Ishikawa (cell line): Measurements from ENCODE around the gene ABCA9.

ENCODE experiments used
- CREB1 ChIP-seq: IDR thresholded peaks from 2 replicates; pipeline ENCODE4 v1.6.1; 2012; ENCODE audit warnings: low read depth
- EGR1 ChIP-seq: IDR thresholded peaks from 2 replicates; pipeline ENCODE4 v1.6.1; 2012
- EP300 ChIP-seq: IDR thresholded peaks from 2 replicates; pipeline ENCODE4 v1.6.1; 2012; ENCODE audit warnings: borderline replicate concordance
- MAX ChIP-seq: IDR thresholded peaks from 2 replicates; pipeline ENCODE4 v1.6.1; 2012
- NFIC ChIP-seq: IDR thresholded peaks from 2 replicates; pipeline ENCODE4 v1.6.1; 2012
- TAF1 ChIP-seq: IDR thresholded peaks from 2 replicates; pipeline ENCODE4 v1.6.1; 2012; ENCODE audit warnings: low read depth, mild to moderate bottlenecking
- TCF12 ChIP-seq: IDR thresholded peaks from 2 replicates; pipeline ENCODE4 v1.6.1; 2012; ENCODE audit warnings: low read depth
- TF ChIP-seq, protein P1 (sequence below): IDR thresholded peaks from 2 replicates; pipeline ENCODE4 v1.6.1; 2012

ABCA9 gene

DNA sequence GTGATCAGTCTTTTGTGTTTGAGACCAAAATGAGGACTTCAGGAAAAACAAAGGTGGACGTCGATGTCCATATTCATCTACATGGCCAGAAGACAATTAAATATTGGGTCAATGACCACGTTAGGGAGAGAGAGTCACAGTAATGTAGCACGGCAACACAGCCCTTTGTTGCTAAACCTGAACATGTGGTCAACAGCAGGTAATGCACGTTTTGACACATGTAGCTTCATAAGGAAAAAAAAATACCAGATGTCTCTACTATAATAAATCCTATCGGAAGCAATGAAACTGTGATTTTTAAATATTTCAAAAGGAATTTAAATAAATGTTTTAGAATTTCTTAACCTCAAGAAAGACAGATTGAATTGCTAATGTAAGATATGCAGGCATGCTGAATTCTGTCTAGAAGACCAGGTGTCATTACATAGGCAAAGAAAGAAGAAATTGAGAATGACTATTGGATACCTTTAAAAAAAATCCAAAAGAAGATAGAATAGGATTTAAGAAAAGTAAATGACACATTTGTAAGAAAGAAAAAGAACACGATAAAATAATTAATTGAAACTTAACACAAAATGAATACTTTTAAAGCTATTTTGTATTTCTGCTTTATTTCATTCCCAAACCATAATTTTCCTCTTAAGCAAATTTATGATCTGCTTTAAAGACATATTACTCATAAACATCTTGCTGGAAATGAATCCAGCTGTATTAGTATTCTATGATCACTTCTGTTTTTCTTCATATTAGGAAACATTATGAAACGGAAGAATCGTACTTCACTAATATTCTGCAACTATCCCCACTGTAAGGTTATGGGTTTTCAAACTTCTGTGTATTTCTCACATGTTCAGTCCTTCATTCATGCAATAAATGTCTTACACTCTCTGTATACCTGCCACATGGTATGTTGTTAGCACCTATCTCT, 135.7 kb downstream of the ABCA9 start:
- TF ChIP-seq CREB1: no peak
- TF ChIP-seq TAF1: no peak
- TF ChIP-seq NFIC: no peak
- no peak for TF ChIP-seq MAX
- no peak for TF ChIP-seq EP300
- TF ChIP-seq EGR1: no peak
- TF ChIP-seq, protein P1, sequence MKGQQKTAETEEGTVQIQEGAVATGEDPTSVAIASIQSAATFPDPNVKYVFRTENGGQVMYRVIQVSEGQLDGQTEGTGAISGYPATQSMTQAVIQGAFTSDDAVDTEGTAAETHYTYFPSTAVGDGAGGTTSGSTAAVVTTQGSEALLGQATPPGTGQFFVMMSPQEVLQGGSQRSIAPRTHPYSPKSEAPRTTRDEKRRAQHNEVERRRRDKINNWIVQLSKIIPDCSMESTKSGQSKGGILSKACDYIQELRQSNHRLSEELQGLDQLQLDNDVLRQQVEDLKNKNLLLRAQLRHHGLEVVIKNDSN: no peak
- no peak for TF ChIP-seq TCF12
